HepG2 (cell line): ENCODE results near the gene UNC93A. TPM values are rescaled to one million over a fixed set of nuclear protein-coding genes. Genes with fewer than 3 reads are reported as not detected.
A peak's percentile ranks its signal among the peaks of the same experiment; 100 is the strongest.

Experiments
- CENPT ChIP-seq: sonication (generic); formaldehyde crosslinking; IDR thresholded peaks from 2 replicates; pipeline ENCODE4 v1.8.0; 2022; ENCODE audit warnings: low read depth, mild to moderate bottlenecking, moderate library complexity, missing genetic modification reagents
- CSRNP1 ChIP-seq: sonication (generic); formaldehyde crosslinking; IDR thresholded peaks from 2 replicates; pipeline ENCODE4 v1.8.1; 2023; ENCODE audit warnings: mild to moderate bottlenecking, missing genetic modification reagents
- DRAP1 ChIP-seq: IDR thresholded peaks from 2 replicates; pipeline ENCODE4 v1.6.1; 2016; ENCODE audit warnings: missing genetic modification reagents, missing compliant biosample characterization
- EED ChIP-seq: sonication (generic); formaldehyde crosslinking; IDR thresholded peaks from 2 replicates; pipeline ENCODE4 v1.5.0; 2020; ENCODE audit warnings: mild to moderate bottlenecking, missing genetic modification reagents
- EP300 ChIP-seq, 3 experiments: sonication (generic) in 1 of 3; formaldehyde crosslinking in 1 of 3; IDR thresholded peaks; 2 replicates each; pipeline versions ENCODE4 v1.5.1 to v1.6.1; 2011 to 2020; ENCODE audit warnings: low read depth in 2 of 3, low read length in 2 of 3, borderline replicate concordance in 1 of 3, improper control_type of control experiment in 1 of 3, mild to moderate bottlenecking in 1 of 3, missing genetic modification reagents in 1 of 3, moderate library complexity in 1 of 3
- HES4 ChIP-seq: sonication (generic); formaldehyde crosslinking; IDR thresholded peaks from 2 replicates; pipeline ENCODE4 v1.9.0; 2021; ENCODE audit warnings: mild to moderate bottlenecking, missing genetic modification reagents, borderline replicate concordance
- HNF4A ChIP-seq: sonication (generic); formaldehyde crosslinking; IDR thresholded peaks from 2 replicates; pipeline ENCODE4 v1.4.0; 2020; ENCODE audit warnings: missing genetic modification reagents
- JUNB ChIP-seq: sonication (generic); formaldehyde crosslinking; IDR thresholded peaks from 2 replicates; pipeline ENCODE4 v1.8.0; 2022; ENCODE audit warnings: missing genetic modification reagents, mild to moderate bottlenecking, borderline replicate concordance
- KDM6A ChIP-seq: IDR thresholded peaks from 2 replicates; pipeline ENCODE4 v1.6.1; 2016; ENCODE audit warnings: low read depth
- NFE2L1 ChIP-seq: sonication (generic); formaldehyde crosslinking; IDR thresholded peaks from 2 replicates; pipeline ENCODE4 v1.4.0; 2020; ENCODE audit warnings: missing genetic modification reagents, mild to moderate bottlenecking, borderline replicate concordance
- NR2F2 ChIP-seq: IDR thresholded peaks from 2 replicates; pipeline ENCODE4 v1.6.1; 2012; ENCODE audit warnings: low read depth, inconsistent platforms, borderline replicate concordance
- RBM22 ChIP-seq: fragments of 200-400 bp; formaldehyde crosslinking; optimal IDR thresholded peaks from 2 replicates; pipeline ENCODE3; 2017; ENCODE audit warnings: mild to moderate bottlenecking, low read length, moderate library complexity
- RNF2 ChIP-seq: fragments of 450-650 bp; conservative IDR thresholded peaks from 2 replicates; pipeline ENCODE4 v1.6.1; 2016; ENCODE audit warnings: low read depth
- RXRB ChIP-seq: IDR thresholded peaks from 2 replicates; pipeline ENCODE4 v1.6.1; 2016; ENCODE audit warnings: borderline replicate concordance, missing genetic modification reagents, missing compliant biosample characterization
- SNAPC2 ChIP-seq: sonication (generic); formaldehyde crosslinking; IDR thresholded peaks from 2 replicates; pipeline ENCODE4 v1.8.1; 2022; ENCODE audit warnings: mild to moderate bottlenecking, missing genetic modification reagents
- TBL1XR1 ChIP-seq: fragments of 150-350 bp; IDR thresholded peaks from 2 replicates; pipeline ENCODE4 v1.6.1; 2014; ENCODE audit warnings: borderline replicate concordance, low read length; ENCODE audit not compliant: partially characterized antibody
- TRIM24 ChIP-seq: sonication (generic); formaldehyde crosslinking; IDR thresholded peaks from 2 replicates; pipeline ENCODE4 v1.8.0; 2022; ENCODE audit warnings: mild to moderate bottlenecking, missing genetic modification reagents
- ZNF17 ChIP-seq: sonication (generic); formaldehyde crosslinking; IDR thresholded peaks from 2 replicates; pipeline ENCODE4 v1.5.0; 2020; ENCODE audit warnings: mild to moderate bottlenecking, missing genetic modification reagents
- ZNF280B ChIP-seq: sonication (generic); formaldehyde crosslinking; IDR thresholded peaks from 2 replicates; pipeline ENCODE4 v1.5.0; 2020; ENCODE audit warnings: missing genetic modification reagents, mild to moderate bottlenecking, borderline replicate concordance
- ZNF589 ChIP-seq: sonication (generic); formaldehyde crosslinking; conservative IDR thresholded peaks from 2 replicates; pipeline ENCODE4 v1.8.0; 2022; ENCODE audit warnings: mild to moderate bottlenecking, moderate library complexity, missing genetic modification reagents
- ZNF615 ChIP-seq: sonication (generic); formaldehyde crosslinking; IDR thresholded peaks from 2 replicates; pipeline ENCODE4 v1.5.0; 2020; ENCODE audit warnings: mild to moderate bottlenecking, missing genetic modification reagents, borderline replicate concordance
- ZNF713 ChIP-seq: sonication (generic); formaldehyde crosslinking; IDR thresholded peaks from 2 replicates; pipeline ENCODE4 v1.4.0; 2020; ENCODE audit warnings: mild to moderate bottlenecking, missing genetic modification reagents
- ZXDC ChIP-seq: sonication (generic); formaldehyde crosslinking; IDR thresholded peaks from 2 replicates; pipeline ENCODE4 v1.5.0; 2020; ENCODE audit warnings: mild to moderate bottlenecking, missing genetic modification reagents
- polyA plus RNA-seq, 8 experiments: library from polyadenylated mRNA; depleted of rRNA in 3 of 8; stranded (reverse) in 7 of 8; unstranded in 1 of 8; fragments of >200 nt; fragmentation: Illumina TruSeq in 4 of 8; extraction: Trizol in 4 of 8; gene quantifications; 2 replicates each; pipeline versions ENCODE4 v1.2.1 to v1.2.3, GENCODE V29; 2011 to 2016; ENCODE audit warnings: low read depth in 4 of 8, missing spikeins in 1 of 8, mixed read lengths in 1 of 8; ENCODE audit not compliant: insufficient read depth in 1 of 8
- total RNA-seq, 5 experiments: library from RNA; depleted of rRNA; stranded (reverse); fragments of >200 nt; fragmentation: Illumina TruSeq; extraction: Trizol; gene quantifications; 2 replicates each; pipeline ENCODE4 v1.2.3, GENCODE V29; 2016; ENCODE audit warnings: low read depth in 1 of 5

Gene UNC93A
- total and polyA plus RNA-seq, 2 of the 13 experiments (the other 11 are each of a cell fraction or from before 2014, with no cell fraction given) = 11.0 to 42.7 TPM

DNA sequence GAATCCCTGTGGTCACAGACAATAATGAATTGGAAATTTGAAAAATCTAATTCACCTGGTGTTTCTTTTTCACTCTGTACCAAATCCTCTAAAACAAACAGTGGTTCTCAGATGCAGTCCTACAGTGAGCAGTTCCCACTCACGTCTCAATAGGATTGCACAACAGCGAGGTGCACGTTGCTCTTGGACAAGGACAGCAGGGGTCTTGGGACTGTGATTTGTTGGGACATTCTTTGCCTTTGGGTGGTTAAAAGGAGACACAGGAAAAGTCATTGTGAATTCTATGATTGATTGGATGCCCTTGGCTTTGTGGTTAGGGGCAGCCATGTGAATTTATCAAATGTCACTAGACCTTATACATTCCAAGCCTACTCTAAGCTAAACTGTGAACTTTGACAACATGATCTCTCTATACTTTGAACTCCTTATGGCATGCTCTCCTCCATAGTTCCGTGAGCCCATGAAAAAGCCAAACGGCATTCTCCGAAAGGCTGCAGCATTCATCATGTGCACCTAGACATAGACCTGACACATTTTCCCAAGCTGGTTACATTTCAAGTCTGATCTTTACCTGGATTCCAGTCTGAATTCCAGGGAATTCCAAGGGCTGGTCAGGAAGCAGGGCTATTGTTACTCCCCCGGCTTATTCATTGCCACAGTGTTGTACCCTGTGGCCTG is 647 bp downstream of the UNC93A start (continued):
- TF ChIP-seq DRAP1 (CRISPR knock-in tag) (peak; percentile 39; the same call in 1 of the 2 replicates), HES4 (CRISPR knock-in tag) (no peak), ZNF17 (CRISPR knock-in tag) (no peak), SNAPC2 (0 out of 2 replicates have a peak, but pooled peaks have one; percentile 20), ZXDC (CRISPR knock-in tag) (no peak), RNF2 (peak; percentile 23; the same call in 1 of the 2 replicates), NFE2L1 (CRISPR knock-in tag) (no peak), ZNF280B (CRISPR knock-in tag) (no peak), ZNF589 (CRISPR knock-in tag) (0 out of 2 replicates have a peak, but pooled peaks have one; percentile 65), ZNF713 (CRISPR knock-in tag) (no peak), ZNF615 (CRISPR knock-in tag) (no peak), EP300 (IDR thresholded peaks at IDR 0.05; ENCODE audit: low read depth in 2 of 2, low read length in 2 of 2) (peak in 1 of 2 experiments; percentile 63; a peak in 1 of 4 replicates), EP300 (CRISPR knock-in tag; IDR thresholded peaks at IDR 0.05; ENCODE audit: borderline replicate concordance) (0 out of 2 replicates have a peak, but pooled peaks have one; percentile 7), CENPT (CRISPR knock-in tag) (no peak), CSRNP1 (CRISPR knock-in tag) (no peak; the same call in 1 of the 2 replicates), KDM6A (CRISPR knock-in tag) (no peak), JUNB (CRISPR knock-in tag) (no peak), RXRB (peak; percentile 63), RBM22 (no peak), TBL1XR1 (no peak), TRIM24 (CRISPR knock-in tag) (no peak), EED (CRISPR knock-in tag) (no peak), HNF4A (CRISPR knock-in tag) (peak; percentile 71), NR2F2 (no peak)
